GM12878 (cell line): ENCODE data around the gene C16orf86. TPM values are rescaled to one million over a fixed set of nuclear protein-coding genes. Genes with fewer than 3 reads are reported as not detected.

ENCODE experiments used
- ATAC-seq: fragments of 200-7000 bp; cut with Tn5 transposase; 3 replicates; pipeline ENCODE4 v1.9.1; 2020; ENCODE audit warnings: mild to moderate bottlenecking, moderate library complexity
- BruUV-seq: library from RNA; stranded (reverse); fragments of 400-500 nt; replicated peaks from 2 replicates; lab custom pipeline; 2021; lab: Mats Ljungman, UMichigan
- CTCF ChIA-PET: fragments of 300-600 bp; sonication (Branson Sonifier 250); formaldehyde crosslinking; extraction: SDS; loops from one replicate; lab custom pipeline; 2021; ENCODE audit warnings: inconsistent platforms; lab: Yijun Ruan, JAX
- POLR2A ChIA-PET: fragments of 350-600 bp; formaldehyde crosslinking; extraction: SDS; loops from one replicate; lab custom pipeline; 2021; ENCODE audit warnings: inconsistent platforms; lab: Charles Lee
- RAD21 ChIA-PET: fragments of 300-600 bp; sonication (Branson Sonifier 250); formaldehyde crosslinking; loops from one replicate; lab custom pipeline; 2023; ENCODE audit warnings: antibody characterized with exemption; ENCODE audit not compliant: unreplicated experiment; lab: Charles Lee
- SMC1A ChIA-PET: fragments of 300-600 bp; sonication (Branson Sonifier 250); formaldehyde crosslinking; loops from one replicate; lab custom pipeline; 2023; ENCODE audit not compliant: unreplicated experiment, uncharacterized antibody; lab: Charles Lee
- DNase-seq: peaks from one replicate; pipeline ENCODE4 v3.0.0-alpha.2; 2011; ENCODE audit warnings: low read depth, low spot score
- FAIRE-seq: peaks from 3 replicates; lab custom pipeline; 2011; peaks lifted over from hg19 to GRCh38; lab: Jason Lieb, UNC
- H2AFZ ChIP-seq: 2 replicates; pipeline ENCODE4 v1.6.0; 2011; ENCODE audit warnings: low read depth, low read length, control low read depth; ENCODE audit not compliant: control insufficient read depth
- H3K27ac ChIP-seq: 2 replicates; pipeline ENCODE4 v1.5.1; 2011; ENCODE audit warnings: control low read depth; ENCODE audit not compliant: control insufficient read depth, insufficient read depth
- H3K27me3 ChIP-seq, 2 experiments: replicated peaks in 1 of 2; 2 replicates each; pipeline versions ENCODE4 v1.6.0 to v1.6.1; 2011; ENCODE audit warnings: low read length in 1 of 2; ENCODE audit not compliant: control insufficient read depth in 2 of 2, insufficient read depth in 2 of 2
- H3K36me3 ChIP-seq, 2 experiments: 2 replicates each; pipeline ENCODE4 v1.5.1; 2011; ENCODE audit warnings: low read length in 1 of 2; ENCODE audit not compliant: control insufficient read depth in 2 of 2, insufficient read depth in 2 of 2
- H3K4me1 ChIP-seq: 2 replicates; pipeline ENCODE4 v1.6.1; 2011; ENCODE audit warnings: mild to moderate bottlenecking, low read length, moderate library complexity, mixed read lengths; ENCODE audit not compliant: control insufficient read depth, insufficient read depth
- H3K4me2 ChIP-seq: 2 replicates; pipeline ENCODE4 v1.6.0; 2011; ENCODE audit warnings: control low read depth; ENCODE audit not compliant: control insufficient read depth, insufficient read depth
- H3K4me3 ChIP-seq: fragments of 200-600 bp; sonication (generic); 2 replicates; pipeline ENCODE4 v1.5.1; 2016
- H3K79me2 ChIP-seq: 2 replicates; pipeline ENCODE4 v1.6.0; 2011; ENCODE audit warnings: low read length; ENCODE audit not compliant: control insufficient read depth, insufficient read depth
- H3K9ac ChIP-seq: 2 replicates; pipeline ENCODE4 v1.8.0; 2011; ENCODE audit warnings: low read length, control low read depth, mixed read lengths; ENCODE audit not compliant: control insufficient read depth, insufficient read depth
- H3K9me3 ChIP-seq: replicated peaks from 3 replicates; pipeline ENCODE4 v1.5.1; 2011; ENCODE audit warnings: mild to moderate bottlenecking, low read length; ENCODE audit not compliant: control insufficient read depth, insufficient read depth
- H4K20me1 ChIP-seq: 2 replicates; pipeline ENCODE4 v1.6.0; 2011; ENCODE audit not compliant: control insufficient read depth, insufficient read depth
- CBX3 ChIP-seq: fragments of 200-600 bp; sonication (generic); IDR thresholded peaks from 2 replicates; pipeline ENCODE4 v1.6.1; 2016; ENCODE audit warnings: low read depth, borderline replicate concordance
- CHD4 ChIP-seq: fragments of 200-600 bp; sonication (generic); IDR thresholded peaks from 2 replicates; pipeline ENCODE4 v1.6.1; 2016; ENCODE audit warnings: mild to moderate bottlenecking
- EGR1 ChIP-seq, 2 experiments: IDR thresholded peaks; 1 replicate in 1 of 2; 2 replicates in 1 of 2; pipeline ENCODE4 v1.6.1; 2011 to 2012; ENCODE audit warnings: low read depth in 2 of 2, low read length in 2 of 2, borderline replicate concordance in 1 of 2, mild to moderate bottlenecking in 1 of 2, moderate library complexity in 1 of 2
- HCFC1 ChIP-seq: fragments of 150-350 bp; IDR thresholded peaks from 2 replicates; pipeline ENCODE4 v1.6.1; 2014; ENCODE audit warnings: low read length
- KDM1A ChIP-seq: fragments of 200-600 bp; sonication (generic); IDR thresholded peaks from 2 replicates; pipeline ENCODE4 v1.6.1; 2016; ENCODE audit warnings: borderline replicate concordance
- MTA2 ChIP-seq: fragments of 450-650 bp; IDR thresholded peaks from 2 replicates; pipeline ENCODE4 v1.6.1; 2016; ENCODE audit warnings: low read depth, mild to moderate bottlenecking, moderate library complexity
- STAT1 ChIP-seq: fragments of 450-650 bp; conservative IDR thresholded peaks from 2 replicates; pipeline ENCODE4 v1.6.1; 2014; ENCODE audit warnings: antibody characterized with exemption, mild to moderate bottlenecking
- WGBS: methylation state at CpG from one replicate; pipeline ENCODE4 v1.1.6; 2016; ENCODE audit warnings: low lambda C conversion rate; ENCODE audit not compliant: insufficient replicate concordance, insufficient coverage; ENCODE audit errors: missing lambda C conversion rate; 5-methylcytosine and 5-hydroxymethylcytosine counted together
- in situ Hi-C: fragments of 300-500 bp; cut with MboI; formaldehyde crosslinking; loops from 9 replicates; pipeline ENCODE4 v1.14.3; 2018; ENCODE audit warnings: mixed read lengths
- intact Hi-C: fragments of 100-400 bp; cut with micrococcal nuclease; formaldehyde crosslinking; loops from one replicate; pipeline ENCODE4 v1.14.2; 2022; ENCODE audit not compliant: unreplicated experiment
- polyA plus RNA-seq, 11 experiments: library from polyadenylated mRNA; depleted of rRNA in 4 of 11; unstranded in 6 of 11; stranded (reverse) in 5 of 11; fragments of >200 nt; fragmentation: Nextera tagmentation in 4 of 11; fragmentation: Illumina TruSeq in 1 of 11; extraction: Ambion mirVana in 4 of 11; extraction: Trizol in 1 of 11; gene quantifications; 1 replicate in 1 of 11; 2 replicates in 10 of 11; pipeline versions ENCODE4 v1.2.1 to v1.2.3, GENCODE V29; 2011 to 2016; ENCODE audit warnings: inconsistent platforms in 2 of 11, missing spikeins in 2 of 11, low read depth in 1 of 11
- total RNA-seq, 4 experiments: library from RNA; depleted of rRNA in 3 of 4; stranded (reverse); fragments of >200 nt in 3 of 4; fragmentation: Illumina TruSeq in 1 of 4; extraction: Trizol in 1 of 4; gene quantifications; 2 replicates each; pipeline versions ENCODE4 v1.2.1 to v1.2.3, GENCODE V29; 2013 to 2021
- TF ChIP-seq, protein P1 (sequence below): fragments of 450-650 bp; IDR thresholded peaks from 2 replicates; pipeline ENCODE4 v1.6.1; 2017; ENCODE audit warnings: low read depth, mild to moderate bottlenecking, moderate library complexity
- TF ChIP-seq, protein P2 (sequence below), 3 experiments: IDR thresholded peaks in 2 of 3; conservative IDR thresholded peaks in 1 of 3; 2 replicates each; pipeline ENCODE4 v1.5.1; 2011; ENCODE audit warnings: low read depth in 3 of 3, low read length in 3 of 3, mild to moderate bottlenecking in 3 of 3, control low read depth in 2 of 3, moderate library complexity in 2 of 3, inconsistent platforms in 1 of 3, mixed read lengths in 1 of 3; ENCODE audit not compliant: control insufficient read depth in 2 of 3, insufficient read depth in 1 of 3; ENCODE audit errors: extremely low read depth in 1 of 3
- TF ChIP-seq, protein P3 (sequence below): IDR thresholded peaks from 2 replicates; pipeline ENCODE4 v1.6.1; 2011; ENCODE audit warnings: low read depth, low read length, improper control_type of control experiment, borderline replicate concordance

The C16orf86 gene
- total and polyA plus RNA-seq, 10 of the 15 experiments (the other 5 are each of a cell fraction or from before 2014, with no cell fraction given) = 0.11 to 3.3 (median 1.6) TPM

DNA sequence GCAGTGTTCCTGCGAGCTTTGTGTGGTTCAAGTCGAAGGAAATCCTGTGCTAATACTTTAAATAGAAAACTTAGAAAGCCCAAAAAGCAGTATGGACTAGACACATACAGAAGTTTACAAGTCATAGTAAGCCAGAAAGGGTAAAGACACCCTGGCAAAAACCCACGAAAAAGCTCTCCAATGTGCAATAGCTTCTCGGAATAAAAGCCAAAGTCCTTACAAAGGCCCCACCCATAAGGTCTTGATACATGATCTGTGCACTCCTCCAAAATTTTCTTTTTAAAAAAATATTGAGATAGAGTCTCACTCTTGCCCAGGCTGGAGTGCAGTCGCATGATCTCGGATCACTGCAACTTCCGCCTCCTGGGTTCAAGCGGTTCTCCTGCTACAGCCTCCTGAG, 10.3 kb downstream of the C16orf86 start:
- H3K79me2 ChIP-seq = no peaks in the 10 kb centered on the region
- SMC1A ChIA-PET = interaction anchor here (0.9 kb wide), 1 partner anchor 10 kb away, joined by 4 read pairs; no protein-coding TSS in a partner anchor
- H3K27ac ChIP-seq = no peak overlapping the region
- WGBS = 78% methylated on average over 8 of the region's 8 CpGs
- intact Hi-C loops (no loop called here), in situ Hi-C loops (loop anchor here (5.0 kb wide), 1 partner anchor 250 kb away; no protein-coding TSS in a partner anchor)
- no peak overlapping the region for H3K9ac ChIP-seq
- DNase-seq (no peak), ATAC-seq (no peak), FAIRE-seq (no peak)
- H3K4me3 ChIP-seq = no peak overlapping the region
- RAD21 ChIA-PET = no interaction called here
- 0 out of 4 replicates have a peak, but pooled peaks cover 0 to 1% of the 10 kb centered on the region in 2 experiments for H3K36me3 ChIP-seq
- CTCF ChIA-PET = interaction anchor here (0.9 to 1.1 kb wide), 3 partner anchors 9 to 139 kb away, joined by 3 to 6 read pairs (median 5); partner anchors contain the start of gene GFOD2
- TF ChIP-seq CBX3 (no peak), HCFC1 (no peak), CHD4 (no peak), STAT1 (no peak), KDM1A (no peak), MTA2 (no peak), EGR1 (IDR thresholded peaks at IDR 0.05; ENCODE audit: borderline replicate concordance in 1 of 2, low read depth in 2 of 2, low read length in 2 of 2) (no peak)
- TF ChIP-seq, protein P1, sequence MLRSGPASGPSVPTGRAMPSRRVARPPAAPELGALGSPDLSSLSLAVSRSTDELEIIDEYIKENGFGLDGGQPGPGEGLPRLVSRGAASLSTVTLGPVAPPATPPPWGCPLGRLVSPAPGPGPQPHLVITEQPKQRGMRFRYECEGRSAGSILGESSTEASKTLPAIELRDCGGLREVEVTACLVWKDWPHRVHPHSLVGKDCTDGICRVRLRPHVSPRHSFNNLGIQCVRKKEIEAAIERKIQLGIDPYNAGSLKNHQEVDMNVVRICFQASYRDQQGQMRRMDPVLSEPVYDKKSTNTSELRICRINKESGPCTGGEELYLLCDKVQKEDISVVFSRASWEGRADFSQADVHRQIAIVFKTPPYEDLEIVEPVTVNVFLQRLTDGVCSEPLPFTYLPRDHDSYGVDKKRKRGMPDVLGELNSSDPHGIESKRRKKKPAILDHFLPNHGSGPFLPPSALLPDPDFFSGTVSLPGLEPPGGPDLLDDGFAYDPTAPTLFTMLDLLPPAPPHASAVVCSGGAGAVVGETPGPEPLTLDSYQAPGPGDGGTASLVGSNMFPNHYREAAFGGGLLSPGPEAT = no peak
- TF ChIP-seq, protein P2, sequence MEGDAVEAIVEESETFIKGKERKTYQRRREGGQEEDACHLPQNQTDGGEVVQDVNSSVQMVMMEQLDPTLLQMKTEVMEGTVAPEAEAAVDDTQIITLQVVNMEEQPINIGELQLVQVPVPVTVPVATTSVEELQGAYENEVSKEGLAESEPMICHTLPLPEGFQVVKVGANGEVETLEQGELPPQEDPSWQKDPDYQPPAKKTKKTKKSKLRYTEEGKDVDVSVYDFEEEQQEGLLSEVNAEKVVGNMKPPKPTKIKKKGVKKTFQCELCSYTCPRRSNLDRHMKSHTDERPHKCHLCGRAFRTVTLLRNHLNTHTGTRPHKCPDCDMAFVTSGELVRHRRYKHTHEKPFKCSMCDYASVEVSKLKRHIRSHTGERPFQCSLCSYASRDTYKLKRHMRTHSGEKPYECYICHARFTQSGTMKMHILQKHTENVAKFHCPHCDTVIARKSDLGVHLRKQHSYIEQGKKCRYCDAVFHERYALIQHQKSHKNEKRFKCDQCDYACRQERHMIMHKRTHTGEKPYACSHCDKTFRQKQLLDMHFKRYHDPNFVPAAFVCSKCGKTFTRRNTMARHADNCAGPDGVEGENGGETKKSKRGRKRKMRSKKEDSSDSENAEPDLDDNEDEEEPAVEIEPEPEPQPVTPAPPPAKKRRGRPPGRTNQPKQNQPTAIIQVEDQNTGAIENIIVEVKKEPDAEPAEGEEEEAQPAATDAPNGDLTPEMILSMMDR (IDR thresholded peaks at IDR 0.05 in 2 of 3, conservative IDR thresholded peaks at IDR 0.05 in 1 of 3; ENCODE audit: control insufficient read depth in 2 of 3, extremely low read depth in 1 of 3, insufficient read depth in 1 of 3, low read depth in 3 of 3, low read length in 3 of 3) = no peak
- TF ChIP-seq, protein P3, sequence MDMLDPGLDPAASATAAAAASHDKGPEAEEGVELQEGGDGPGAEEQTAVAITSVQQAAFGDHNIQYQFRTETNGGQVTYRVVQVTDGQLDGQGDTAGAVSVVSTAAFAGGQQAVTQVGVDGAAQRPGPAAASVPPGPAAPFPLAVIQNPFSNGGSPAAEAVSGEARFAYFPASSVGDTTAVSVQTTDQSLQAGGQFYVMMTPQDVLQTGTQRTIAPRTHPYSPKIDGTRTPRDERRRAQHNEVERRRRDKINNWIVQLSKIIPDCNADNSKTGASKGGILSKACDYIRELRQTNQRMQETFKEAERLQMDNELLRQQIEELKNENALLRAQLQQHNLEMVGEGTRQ = no peak
- H3K9me3 ChIP-seq = no peaks in the 10 kb centered on the region
- POLR2A ChIA-PET = interaction anchor here (0.6 kb wide), 1 partner anchor 182 kb away, joined by 4 read pairs; no protein-coding TSS in a partner anchor
- H4K20me1 ChIP-seq = no peaks in the 10 kb centered on the region
- no peak overlapping the region for H2AFZ ChIP-seq
- no TSS peak for BruUV-seq
- no peaks in the 10 kb centered on the region for H3K27me3 ChIP-seq
- peaks cover 5% of the 10 kb centered on the region for H3K4me1 ChIP-seq
- no peak overlapping the region for H3K4me2 ChIP-seq
